Stimulated activated CD4-positive, alpha-beta T cell treated with anti-CD3 and anti-CD28 coated beads, Interleukin-15, amount 100 ng/mL, for 1 hour (primary cell): ENCODE measurements around the gene BIN2.
"Not testable (repeated sequence)": the region's sequence is repeated elsewhere in the genome, so short reads cannot be mapped to it uniquely, and the experiment has no call there.

Experiments used
- DNase-seq, 2 donors: peaks; one replicate each; pipeline ENCODE4 v3.0.0-alpha.2; 2020; ENCODE audit warnings: low read depth in 1 of 2, low spot score in 1 of 2

The BIN2 gene

DNA sequence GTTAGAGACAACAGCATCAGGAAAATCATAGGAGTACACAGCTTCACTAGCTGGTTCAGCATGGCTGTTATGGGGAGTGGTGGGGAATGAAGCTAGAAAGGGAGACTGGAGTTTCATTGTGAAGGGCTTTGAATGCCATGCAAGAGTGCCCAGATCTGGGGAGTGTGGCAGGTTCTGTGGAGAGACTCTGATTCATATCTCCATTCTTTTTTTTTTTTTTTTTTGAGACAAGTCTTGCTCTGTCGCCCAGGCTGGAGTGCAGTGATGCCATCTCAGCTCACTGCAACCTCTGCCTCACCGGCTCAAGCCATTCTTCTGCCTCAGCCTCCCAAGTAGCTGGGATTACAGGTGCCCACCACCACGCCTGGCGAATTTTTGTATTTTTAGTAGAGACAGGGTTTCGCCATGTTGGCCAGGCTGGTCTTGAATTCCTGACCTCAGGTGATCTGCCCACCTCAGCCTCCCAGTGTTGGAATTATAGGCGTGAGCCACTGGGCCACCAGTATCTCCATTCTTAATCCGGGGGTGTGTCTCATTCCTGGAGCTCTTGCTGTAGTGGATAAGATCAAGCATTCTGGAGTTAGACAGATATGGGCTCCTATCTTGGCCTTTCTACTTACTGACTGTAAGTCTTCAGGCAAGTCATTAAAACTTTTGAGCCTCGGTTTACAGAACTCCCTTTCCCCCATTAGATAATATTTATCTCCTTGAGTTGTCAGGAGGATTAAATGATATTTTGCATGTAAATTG, 5.7 kb downstream of the BIN2 start:
- not testable (repeated sequence) for DNase-seq

DNA sequence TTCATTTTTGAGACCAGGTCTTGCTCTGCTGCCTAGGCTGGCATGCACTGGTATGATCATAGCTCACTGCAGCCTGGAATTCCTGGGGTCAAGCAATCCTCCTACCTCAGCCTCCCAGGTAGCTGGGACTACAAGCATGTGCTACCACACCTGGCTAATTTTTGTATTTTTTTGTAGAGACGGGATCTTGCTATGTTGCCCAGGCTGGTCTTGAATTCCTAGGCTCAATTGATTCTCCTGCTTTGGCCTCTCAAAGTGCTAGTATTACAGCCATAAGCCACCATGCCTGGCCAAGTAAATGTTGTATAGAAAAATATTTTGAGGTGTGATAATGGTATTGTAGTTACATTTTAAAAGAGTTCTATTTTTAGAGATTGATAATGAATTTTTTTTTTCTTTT, 12.6 kb downstream of the BIN2 start:
- DNase-seq = no peak

DNA sequence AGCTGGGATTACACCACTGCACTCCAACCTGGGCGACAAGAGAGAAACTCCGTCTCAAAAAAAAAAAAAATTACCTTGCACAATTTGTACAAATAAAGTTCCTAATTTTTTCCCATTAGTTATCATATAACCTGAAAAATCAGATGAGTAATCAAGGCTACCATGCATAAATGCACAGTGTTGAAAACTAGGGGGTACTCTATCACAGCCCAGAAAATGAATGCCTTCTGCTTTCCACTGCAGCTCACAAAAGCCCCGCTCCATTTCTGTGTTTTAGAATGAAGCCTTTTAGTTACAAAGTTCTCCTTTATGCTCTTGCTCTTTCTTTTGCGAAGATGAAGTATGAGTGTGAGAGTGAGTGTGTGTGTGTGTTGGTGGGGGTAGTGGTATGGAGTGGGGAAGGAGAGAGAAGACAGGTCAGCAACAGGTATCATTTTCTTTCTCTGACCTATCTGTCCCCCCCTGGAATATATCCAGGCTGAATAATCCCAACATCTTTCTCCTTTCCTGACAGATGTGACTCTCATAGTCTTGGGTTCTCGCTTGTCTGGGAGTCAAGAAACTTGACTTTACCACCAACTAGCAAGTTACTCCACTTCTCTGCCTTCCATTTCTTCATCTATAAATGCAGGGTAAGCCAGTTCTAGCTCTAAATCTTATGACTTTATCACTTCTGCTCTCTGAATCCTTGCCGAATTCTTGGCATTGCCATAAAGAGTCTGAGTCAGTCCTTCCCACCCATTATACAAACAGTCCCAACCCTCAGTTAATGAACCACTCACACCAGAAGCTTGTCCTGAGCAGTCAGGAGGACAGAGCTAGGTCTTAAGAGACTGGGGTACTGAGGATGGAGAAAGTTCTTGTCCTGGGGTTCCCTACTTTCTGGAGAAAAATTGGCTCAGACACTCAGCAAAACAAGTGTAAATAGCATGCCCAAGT, 16.1 kb downstream of the BIN2 start:
- no peak for DNase-seq

DNA sequence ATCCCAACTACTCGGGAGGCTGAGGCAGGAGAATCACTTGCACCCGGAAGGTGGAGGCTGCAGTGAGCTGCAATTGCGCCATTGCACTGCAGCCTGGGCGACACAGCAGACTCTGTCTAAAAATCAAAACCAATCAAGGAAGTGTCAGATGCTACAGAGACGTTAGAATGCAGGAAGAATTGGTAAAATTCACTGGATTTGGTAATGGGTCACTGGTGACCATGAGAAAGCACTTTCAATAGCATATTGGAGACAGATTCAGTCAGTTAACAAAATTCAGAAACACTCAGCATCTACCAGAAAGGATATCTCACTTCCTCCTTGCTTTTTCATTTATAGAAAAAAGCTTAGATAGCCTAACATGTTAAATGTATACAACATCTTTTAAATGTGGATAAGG, 17.5 kb downstream of the BIN2 start:
- no peak for DNase-seq

DNA sequence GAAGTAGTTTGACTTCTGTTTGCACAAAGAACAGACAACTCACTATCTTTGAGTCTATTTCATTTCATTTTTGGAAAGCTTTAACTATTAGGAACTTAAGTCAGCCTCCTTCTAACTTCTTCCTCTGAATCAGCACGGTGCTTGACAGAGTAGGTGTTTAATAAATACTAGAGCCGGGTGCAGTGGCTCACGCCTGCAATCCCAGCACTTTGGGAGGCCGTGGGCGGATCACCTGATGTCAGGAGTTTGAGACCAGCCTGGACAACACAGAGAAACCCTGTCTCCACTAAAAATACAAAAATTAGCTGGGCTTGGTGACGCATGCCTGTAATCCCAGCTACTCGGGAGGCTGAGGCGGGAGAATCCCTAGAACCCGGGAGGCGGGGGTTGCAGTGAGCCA, 23.2 kb downstream of the BIN2 start:
- DNase-seq = not testable (repeated sequence)

DNA sequence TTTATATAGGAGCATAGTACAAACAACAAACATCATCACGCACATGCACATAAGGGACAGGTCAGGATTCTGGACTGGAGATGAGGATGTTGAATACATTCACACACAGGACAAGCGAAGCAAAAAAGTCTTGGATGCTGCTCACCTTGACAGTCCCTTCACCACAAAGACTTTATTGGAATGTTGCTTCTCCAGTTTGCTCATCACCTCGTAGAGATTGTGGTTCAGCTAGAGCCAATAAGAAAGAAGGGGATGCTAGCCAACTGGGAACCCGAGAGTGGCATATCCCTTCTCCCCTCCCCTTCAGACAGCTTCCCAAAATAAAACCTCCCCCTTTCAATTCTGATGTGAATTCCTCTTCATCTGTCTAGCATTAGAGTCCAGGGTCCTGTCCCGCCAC, 28.3 kb downstream of the BIN2 start:
- no peak for DNase-seq

DNA sequence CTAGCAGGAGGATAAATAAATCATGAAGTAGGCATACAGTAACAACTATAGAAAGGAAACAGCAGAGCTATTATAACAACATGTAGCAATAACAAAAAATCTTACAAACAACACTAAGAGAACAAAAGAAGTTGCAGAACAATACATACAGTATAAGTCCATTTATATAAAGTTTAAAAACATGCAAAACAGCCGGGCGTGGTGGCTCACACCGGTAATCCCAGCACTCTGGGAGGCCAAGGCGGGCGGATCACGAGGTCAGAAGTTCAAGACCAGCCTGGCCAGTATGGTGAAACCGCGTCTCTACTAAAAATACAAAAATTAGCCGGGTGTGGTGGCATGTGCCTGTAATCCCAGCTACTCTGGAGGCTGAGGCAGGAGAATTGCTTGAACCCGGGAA, 29.9 kb downstream of the BIN2 start:
- not testable (repeated sequence) for DNase-seq

DNA sequence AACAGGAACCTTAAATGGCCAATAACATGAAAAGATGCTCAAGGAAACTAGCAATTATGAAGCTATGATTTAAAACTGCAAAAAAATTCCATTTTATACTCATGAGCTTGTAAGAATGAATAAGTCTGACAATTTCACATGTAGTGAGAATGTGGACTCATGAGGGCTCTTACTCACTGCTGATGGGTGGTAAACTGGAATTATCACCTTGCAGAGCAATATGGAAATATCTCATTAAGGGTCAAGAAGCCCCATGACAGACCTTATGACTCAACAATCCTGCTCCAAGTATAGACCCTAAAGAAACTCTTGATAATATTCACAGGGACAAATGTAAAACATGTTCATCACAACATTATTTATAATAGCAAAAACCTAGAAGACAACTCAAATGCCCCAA, 30.3 kb downstream of the BIN2 start:
- no peak for DNase-seq

DNA sequence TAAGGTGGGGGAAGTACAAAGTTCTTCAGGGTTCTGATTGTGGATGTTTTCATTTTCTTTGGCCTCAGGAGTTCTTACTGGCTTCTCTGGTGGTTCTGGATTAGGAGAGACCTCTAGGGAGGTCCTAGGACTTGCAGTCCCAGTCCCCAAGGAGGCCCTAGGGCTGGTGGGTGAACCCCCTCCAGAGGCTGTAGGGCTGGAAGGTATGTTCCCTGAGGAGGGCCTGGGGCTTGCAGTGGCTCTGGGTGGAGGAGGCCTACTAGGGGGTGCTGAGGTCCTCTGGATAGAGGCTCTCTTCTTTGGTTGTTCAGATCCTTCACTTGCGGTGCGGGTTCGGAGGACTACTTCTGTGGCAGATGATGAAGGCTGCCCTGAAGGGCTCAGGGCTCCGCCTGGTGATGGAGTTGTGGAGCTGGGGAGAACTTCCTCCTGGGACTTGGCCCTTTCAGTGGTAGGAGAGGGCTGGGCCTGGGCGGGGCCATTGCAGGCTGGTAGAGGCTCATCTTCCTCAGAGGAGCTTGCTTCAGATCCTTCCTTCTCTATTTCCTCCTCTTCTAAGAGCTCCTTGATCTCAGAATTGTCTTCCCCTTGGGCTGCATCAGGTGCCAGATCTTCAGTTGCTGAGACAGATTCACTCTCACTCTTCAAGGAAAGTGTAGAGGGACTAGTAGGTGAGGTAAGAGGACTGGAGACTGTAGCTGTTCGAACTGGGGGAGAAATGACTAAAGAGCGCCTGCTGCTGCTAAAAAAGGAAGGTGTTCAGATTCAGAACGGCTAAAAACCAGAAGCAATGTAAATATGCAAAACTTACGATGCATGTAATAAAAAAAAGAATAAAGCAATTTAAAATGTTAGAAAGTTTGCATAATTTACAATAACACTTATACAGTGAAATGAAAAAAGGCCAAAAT, 32.1 kb downstream of the BIN2 start:
- not testable (repeated sequence) for DNase-seq

DNA sequence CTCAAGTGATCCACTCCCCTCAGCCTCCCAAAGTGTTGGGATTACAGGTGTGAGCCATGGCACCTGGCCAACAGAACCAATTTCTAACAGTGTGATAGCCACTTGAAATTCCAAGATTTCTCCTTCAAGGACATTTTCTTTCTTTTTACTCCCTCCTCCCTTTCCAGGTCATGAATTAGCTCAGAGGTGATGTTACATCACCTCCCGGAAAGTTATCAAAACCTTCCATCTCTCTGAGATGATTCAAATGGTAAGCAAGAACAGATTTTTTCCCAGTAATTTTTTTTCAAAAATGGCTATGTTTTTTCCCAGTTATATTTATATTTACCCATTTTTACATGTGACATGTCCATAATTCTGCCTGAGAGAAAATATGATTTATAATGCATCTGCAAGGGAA, 38.1 kb downstream of the BIN2 start:
- DNase-seq = no peak

DNA sequence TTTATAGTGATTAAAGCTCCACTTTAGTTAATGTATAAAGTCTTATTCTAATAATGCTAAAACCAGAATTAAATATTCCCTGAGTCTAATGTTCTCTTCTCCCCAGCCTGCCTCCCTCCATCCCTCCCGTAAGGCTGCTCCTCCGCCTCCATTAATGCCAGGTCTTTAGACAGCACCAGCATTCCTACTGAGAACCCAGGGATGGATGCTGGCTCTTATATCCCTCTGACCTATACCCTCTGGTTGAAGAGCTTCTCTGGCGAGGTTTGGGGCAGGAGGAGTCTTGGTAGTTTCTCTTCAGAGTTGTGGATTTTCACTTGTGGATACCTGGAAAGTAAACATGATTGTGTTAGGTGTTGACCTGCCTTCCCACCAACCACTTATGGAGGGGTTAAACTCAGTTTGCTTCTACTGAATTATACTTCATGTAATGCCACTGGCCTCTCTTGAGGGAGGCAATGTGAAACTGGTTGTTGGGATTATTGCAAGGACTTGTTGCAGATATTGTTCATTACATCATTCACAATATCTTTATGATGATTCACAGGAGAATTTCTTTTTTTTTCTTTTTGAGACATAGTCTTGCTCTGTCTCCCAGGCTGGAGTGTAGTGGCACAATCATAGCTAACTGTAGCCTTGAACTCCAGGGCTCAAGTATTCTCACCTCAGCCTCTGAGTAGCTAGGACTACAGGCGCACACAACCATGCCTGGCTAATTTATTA, 42.6 kb downstream of the BIN2 start:
- no peak for DNase-seq

DNA sequence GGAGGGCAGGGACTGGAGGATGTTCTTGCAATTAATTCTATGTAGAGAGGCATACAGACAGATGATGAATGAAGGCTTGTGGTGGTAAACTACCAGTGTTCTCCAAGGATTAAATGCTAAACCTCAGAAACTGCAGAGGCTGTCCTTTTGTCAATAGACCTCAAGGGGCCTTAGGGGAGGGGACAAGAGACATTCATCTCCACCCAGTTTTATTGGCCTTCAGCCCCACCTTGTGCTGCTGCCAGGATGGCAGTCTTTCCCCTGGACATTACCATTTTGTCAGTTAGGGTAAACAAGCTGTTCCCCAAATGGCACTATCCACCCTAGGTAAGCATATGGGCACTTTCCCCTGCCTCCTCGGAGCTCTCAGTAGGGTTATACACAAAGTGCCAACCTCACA, 48.9 kb downstream of the BIN2 start:
- no peak for DNase-seq

DNA sequence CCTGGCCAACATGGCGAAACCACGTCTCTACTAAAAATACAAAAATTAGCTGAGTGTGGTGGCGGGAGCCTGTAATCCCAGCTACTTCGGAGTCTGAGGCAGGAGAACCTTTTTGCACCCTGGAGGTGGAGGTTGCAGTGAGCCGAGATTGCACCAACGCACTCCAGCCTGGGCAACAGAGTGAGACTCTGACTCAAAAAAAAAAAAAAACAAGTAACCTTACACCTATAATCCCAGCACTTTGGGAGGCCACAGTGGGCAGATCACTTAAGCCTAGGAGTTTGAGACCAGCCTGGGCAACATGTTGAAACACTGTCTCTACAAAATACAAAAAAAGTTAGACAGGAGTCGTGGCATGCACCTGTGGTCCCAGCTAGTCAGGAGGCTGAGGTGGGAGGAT, 51.2 kb downstream of the BIN2 start:
- DNase-seq = not testable (repeated sequence)

DNA sequence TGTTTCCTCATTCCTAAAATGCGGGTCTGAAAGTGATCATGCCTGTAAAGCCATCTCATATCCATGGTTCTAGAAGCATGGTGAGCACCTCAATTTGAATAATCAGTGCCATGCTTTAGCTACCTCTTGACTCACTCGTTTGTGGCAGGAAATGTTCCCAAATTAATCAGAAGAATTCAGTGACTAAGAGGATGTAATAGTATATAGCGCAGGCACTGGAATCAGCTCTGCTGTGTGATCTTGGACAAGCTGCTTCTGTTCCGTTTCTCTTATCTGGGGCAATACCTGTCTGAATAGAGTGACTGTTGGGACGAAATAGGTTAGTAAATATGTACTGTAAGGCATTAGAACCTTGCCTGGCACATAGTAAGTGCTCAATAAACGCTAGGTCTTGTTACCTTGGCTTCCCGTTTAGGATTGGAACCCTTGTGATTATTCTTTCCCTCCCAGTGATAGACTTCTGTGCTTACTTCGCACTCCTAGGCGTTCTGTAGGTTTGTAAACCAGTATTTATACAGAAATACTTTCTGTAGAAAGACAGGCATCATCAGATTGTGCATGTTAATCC, 52.9 kb downstream of the BIN2 start:
- DNase-seq = no peak

DNA sequence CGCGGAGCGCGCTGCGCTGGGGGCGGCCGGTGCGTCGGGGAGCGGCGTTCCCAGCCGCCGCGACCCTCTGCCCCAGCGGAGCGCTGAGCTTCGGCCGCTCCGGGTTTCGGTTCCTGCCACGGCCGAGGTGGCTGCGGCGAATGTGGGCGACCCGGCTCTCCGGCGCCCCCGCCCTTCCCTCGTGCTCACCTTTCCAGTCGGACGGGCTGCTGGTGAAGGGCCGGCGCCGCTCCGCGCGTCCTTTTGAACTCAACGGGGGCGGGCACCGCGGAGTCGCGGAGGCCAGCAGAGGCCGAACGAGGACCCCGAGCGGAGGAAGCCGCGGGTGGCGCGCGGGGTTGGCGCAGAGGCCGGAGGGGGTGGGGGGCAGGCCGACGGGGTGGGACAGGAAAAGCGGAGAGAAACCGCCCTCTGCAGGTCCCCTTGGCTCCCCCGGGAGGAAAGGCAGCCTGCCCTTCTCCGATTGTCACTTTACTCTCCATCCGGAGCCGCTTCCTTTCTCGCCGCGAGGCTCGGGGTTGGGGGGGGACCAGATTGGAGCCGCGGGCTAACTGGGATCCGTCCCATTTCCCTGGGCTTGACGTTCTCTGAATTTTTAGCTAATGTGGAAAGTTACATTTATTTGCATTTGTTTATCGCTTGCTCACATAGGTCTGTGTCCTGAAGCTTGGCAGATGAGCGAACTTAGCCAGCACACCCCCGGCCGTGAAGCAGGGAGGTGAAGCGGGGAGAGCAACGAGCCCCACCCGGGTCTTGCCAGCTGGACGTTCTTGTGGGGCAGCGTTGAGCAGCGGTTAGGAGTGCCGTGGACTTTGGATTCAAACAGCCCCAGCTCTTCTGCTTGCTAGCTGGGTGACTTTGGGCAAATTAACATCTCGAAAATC, 53.7 kb downstream of the BIN2 start, which contains the start of gene SMAGP:
TSS of gene SMAGP (minus strand) at position 349 of the 884 bp plus-strand sequence. CDS start 1,137 bp downstream, outside the sequence.
- peak; percentile 15 to 16 for DNase-seq

DNA sequence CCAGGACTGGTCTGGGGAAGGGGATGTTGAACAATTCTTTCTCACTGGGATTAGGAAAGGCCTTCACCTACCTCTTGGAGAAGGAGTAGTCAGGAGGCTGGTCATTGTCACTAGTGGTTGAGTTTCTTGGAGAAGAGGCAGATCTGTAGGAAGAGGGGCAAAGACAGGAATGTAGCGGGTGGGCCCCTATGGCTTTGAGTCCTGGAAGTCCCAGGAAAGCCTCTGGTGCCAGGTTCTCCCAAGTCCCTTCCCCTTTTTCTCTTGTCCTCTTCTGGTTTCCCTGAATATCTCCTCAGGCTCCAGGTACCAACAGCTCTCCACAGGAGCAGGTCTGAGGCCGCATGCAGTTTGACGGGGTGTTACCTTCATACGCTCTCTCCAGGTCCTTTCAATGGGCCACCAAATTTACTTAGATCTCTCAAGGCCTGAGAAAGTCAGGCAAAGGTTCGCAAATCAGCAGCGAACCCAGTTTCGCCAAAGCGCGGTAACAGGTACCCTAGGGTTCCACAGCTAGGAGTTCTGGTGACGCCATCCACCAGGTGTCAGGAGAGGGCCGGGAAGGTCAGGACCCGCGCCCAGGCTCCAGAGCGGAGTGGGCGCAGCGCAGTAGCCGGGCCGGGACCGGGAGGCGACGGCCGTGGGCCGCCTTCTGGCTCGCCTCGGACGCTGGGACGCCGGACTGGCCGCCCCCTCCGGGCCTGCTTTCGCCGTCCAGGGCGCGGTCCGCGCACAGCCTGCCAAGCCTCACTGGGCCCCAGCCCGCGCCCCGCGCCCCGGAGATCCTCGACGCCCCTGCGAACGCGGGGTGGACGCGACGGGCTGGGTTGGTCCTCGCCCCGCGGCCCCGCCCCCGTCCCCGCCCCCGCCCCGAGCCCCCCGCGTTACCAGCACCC, 54.6 kb downstream of the BIN2 start:
- DNase-seq = peak; percentile 21 to 25

DNA sequence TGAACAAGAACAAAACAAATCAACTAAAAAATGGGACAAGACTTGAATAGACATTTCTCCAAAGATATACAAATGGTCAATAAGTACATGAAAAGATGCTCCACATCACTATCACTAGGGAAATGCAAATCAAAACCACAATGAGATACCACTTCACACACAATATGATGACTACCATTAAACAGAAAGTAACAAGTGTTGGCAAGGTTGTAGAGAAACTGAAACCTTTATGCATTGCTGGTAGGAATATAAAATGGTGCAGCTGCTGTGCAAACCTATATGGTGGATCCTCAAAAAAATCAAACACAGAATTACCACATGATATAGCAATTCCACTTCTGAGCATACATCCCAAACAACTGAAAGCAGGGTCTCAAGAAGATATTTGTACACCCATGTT, 59.0 kb downstream of the BIN2 start:
- no peak for DNase-seq

DNA sequence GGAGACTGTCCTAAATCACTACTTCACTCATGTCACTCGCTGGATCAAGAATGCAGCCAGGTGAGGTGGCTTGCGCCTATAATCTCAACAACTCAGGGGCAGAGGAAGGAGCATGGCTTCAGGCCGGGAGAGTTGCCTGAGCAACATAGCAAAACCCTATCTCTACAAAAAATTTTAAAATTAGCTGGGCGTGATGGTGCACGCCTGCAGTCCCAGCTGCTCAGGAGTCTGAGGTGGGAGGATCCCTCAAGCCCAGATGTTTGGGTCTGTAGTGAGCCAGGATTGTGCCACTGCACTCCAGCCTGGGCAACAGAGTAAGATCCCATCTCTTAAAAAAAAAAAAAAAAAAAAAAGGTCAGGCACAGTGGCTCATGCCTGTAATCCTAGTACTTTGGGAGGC, 59.7 kb downstream of the BIN2 start:
- DNase-seq = no peak
